Esophagus muscularis mucosa (tissue), 4 donors: ENCODE measurements around the gene SCFD2. TPM values are rescaled to one million over a fixed set of nuclear protein-coding genes. Genes with fewer than 3 reads are reported as not detected.

Source experiments
- DNase-seq: peaks from one replicate; pipeline ENCODE4 v3.0.0-alpha.2; 2017; ENCODE audit errors: extremely low spot score
- H3K27ac ChIP-seq, 4 donors: fragments of 200-600 bp; sonication (generic); replicated peaks in 1 of 4; 1 replicate in 3 of 4; 2 replicates in 1 of 4; pipeline ENCODE4 v1.5.1; 2016 to 2019; ENCODE audit warnings: mild to moderate bottlenecking in 1 of 4
- H3K27me3 ChIP-seq, 4 donors: fragments of 200-600 bp; sonication (generic); one replicate each; pipeline versions ENCODE4 v1.5.1 to v1.6.0; 2016 to 2019
- H3K36me3 ChIP-seq, 4 donors: fragments of 200-600 bp; sonication (generic); one replicate each; pipeline ENCODE4 v1.5.1; 2016 to 2019
- H3K4me1 ChIP-seq, 4 donors: fragments of 200-600 bp; sonication (generic); one replicate each; pipeline ENCODE4 v1.5.1; 2016 to 2019
- H3K4me3 ChIP-seq, 4 donors: fragments of 200-600 bp; sonication (generic); 1 replicate in 2 of 4; 2 replicates in 2 of 4; pipeline ENCODE4 v1.5.1; 2016 to 2019; ENCODE audit warnings: mild to moderate bottlenecking in 4 of 4, moderate library complexity in 1 of 4
- H3K9me3 ChIP-seq, 4 donors: fragments of 200-600 bp; sonication (generic); 1 replicate in 3 of 4; 2 replicates in 1 of 4; pipeline ENCODE4 v1.5.1; 2016 to 2019
- EP300 ChIP-seq: sonication (generic); formaldehyde crosslinking; IDR thresholded peaks from one replicate; pipeline ENCODE4 v1.6.1; 2017; ENCODE audit warnings: antibody characterized with exemption
- POLR2A ChIP-seq: fragments of 450-650 bp; IDR thresholded peaks from one replicate; pipeline ENCODE4 v1.6.1; 2017; ENCODE audit warnings: antibody characterized with exemption, moderate library complexity, mild to moderate bottlenecking, low read depth
- POLR2AphosphoS5 ChIP-seq, 2 donors: sonication (generic); formaldehyde crosslinking; IDR thresholded peaks; one replicate each; pipeline ENCODE4 v1.6.1; 2017; ENCODE audit warnings: antibody characterized with exemption in 2 of 2
- WGBS: methylation state at CpG from one replicate; pipeline ENCODE4 v1.1.5; 2018; 5-methylcytosine and 5-hydroxymethylcytosine counted together
- intact Hi-C: fragments of 100-400 bp; cut with DNase I; formaldehyde crosslinking; loops from one replicate; pipeline ENCODE4 v1.15.1; 2023
- total RNA-seq, 4 donors: library from RNA; depleted of rRNA; stranded (reverse); fragments of >200 nt; gene quantifications; one replicate each; pipeline versions ENCODE4 v1.1.0 to v1.2.1, GENCODE V29; 2016
- TF ChIP-seq, protein P1 (sequence below), 3 experiments: fragments of 200-600 bp in 2 of 3; fragments of 450-650 bp in 1 of 3; sonication (generic) in 2 of 3; IDR thresholded peaks; one replicate each; pipeline ENCODE4 v1.5.1; 2017 to 2019; ENCODE audit warnings: antibody characterized with exemption in 3 of 3, mild to moderate bottlenecking in 2 of 3, moderate library complexity in 1 of 3

The SCFD2 gene
- total RNA-seq, 4 donors from 2014 or later: 10.0 to 15.7 (median 12.7) TPM

DNA sequence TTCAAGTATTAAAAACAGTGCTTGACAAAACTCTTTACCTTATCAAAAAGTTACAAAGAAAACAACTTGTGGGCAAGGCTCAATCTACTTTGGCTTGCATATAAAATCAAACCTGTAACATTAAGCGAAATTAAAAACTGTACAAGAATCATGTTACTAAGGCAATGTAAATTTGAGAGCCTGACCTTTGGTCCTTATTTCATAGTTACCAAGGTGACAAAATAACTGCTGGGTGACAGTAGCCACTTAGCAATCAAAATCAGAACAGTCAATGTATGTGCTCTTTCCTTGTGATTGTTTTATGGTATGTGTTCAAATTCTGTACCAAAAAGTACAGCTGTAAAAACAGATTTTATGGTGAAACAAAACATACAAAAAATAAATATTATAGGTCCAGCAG lies 299.7 kb downstream of the SCFD2 start:
- H3K27me3 ChIP-seq: no peaks in the 10 kb centered on the region
- no peaks in the 10 kb centered on the region for H3K4me1 ChIP-seq
- no peak overlapping the region for H3K4me3 ChIP-seq
- H3K36me3 ChIP-seq: no peaks in the 10 kb centered on the region
- no peaks in the 10 kb centered on the region for H3K9me3 ChIP-seq
- intact Hi-C loops: no loop called here
- DNase-seq: no peak
- 100% methylated on average over 1 of the region's 1 CpG for WGBS
- TF ChIP-seq POLR2AphosphoS5 (IDR thresholded peaks at IDR 0.05) (no peak), POLR2A (no peak), EP300 (no peak)
- TF ChIP-seq, protein P1, sequence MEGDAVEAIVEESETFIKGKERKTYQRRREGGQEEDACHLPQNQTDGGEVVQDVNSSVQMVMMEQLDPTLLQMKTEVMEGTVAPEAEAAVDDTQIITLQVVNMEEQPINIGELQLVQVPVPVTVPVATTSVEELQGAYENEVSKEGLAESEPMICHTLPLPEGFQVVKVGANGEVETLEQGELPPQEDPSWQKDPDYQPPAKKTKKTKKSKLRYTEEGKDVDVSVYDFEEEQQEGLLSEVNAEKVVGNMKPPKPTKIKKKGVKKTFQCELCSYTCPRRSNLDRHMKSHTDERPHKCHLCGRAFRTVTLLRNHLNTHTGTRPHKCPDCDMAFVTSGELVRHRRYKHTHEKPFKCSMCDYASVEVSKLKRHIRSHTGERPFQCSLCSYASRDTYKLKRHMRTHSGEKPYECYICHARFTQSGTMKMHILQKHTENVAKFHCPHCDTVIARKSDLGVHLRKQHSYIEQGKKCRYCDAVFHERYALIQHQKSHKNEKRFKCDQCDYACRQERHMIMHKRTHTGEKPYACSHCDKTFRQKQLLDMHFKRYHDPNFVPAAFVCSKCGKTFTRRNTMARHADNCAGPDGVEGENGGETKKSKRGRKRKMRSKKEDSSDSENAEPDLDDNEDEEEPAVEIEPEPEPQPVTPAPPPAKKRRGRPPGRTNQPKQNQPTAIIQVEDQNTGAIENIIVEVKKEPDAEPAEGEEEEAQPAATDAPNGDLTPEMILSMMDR (IDR thresholded peaks at IDR 0.05): no peak
- no peak overlapping the region for H3K27ac ChIP-seq

DNA sequence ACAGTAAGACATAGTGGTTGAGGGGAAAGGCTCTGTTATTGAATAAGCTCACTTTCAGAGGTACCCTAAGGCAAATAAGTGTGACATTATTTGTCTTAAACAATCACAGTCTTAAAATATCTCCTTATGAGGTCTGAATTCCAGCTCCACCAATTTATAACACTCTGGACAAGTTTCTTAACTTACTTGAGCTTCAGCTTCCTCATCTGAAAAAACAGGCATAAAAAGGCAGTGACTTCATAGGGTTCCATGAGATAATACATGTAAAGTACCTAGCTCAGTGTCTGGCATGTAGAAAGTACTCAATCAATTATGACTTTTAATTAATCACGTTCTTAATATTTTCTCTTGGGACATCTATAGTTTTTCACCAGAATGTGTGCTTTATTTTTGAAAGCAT lies 301.3 kb downstream of the SCFD2 start:
- DNase-seq: no peak
- Histone ChIP-seq H3K4me3 (no peak overlapping the region), H3K36me3 (no peaks in the 10 kb centered on the region), H3K27me3 (no peaks in the 10 kb centered on the region), H3K9me3 (no peaks in the 10 kb centered on the region), H3K27ac (no peak overlapping the region), H3K4me1 (no peaks in the 10 kb centered on the region)
- TF ChIP-seq POLR2AphosphoS5 (IDR thresholded peaks at IDR 0.05) (no peak), EP300 (no peak), POLR2A (no peak)
- TF ChIP-seq, protein P1 (IDR thresholded peaks at IDR 0.05): no peak
- intact Hi-C loops: no loop called here
- 41% methylated on average over 1 of the region's 1 CpG for WGBS

DNA sequence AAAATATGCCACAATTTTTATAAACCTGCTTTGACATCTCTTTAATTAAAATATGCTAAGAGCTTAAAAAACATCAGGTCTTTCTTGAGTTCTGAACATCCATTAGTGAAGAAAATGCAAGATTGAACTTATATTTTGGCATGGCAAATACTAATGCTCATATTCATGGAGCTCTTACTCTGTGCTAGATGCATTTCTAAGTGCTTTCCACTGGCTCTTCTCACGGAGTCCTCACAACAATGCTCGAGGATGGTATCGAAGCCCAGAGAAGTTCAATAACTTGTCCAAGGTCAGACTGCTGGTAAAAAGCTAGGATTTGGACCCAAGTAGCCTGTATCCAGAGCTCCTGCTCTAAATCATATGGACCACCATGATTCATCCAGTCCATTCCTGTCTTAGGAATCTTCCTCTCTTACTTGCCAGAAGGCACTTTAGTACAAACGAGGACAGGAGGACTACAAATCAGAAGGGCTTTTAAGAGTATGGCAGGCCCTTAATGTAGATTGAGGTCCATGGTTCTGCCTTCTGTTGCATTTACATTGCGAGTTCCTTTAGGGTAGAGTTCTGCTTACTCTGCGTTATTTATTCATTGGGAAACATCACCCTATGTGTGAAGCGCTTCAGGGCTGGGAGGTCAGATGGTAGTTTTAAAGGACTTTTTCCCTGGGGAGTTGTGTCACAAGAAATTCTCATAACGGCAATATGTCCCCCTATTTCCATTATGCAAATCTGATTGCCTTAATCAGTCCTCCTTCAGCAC lies 304.6 kb downstream of the SCFD2 start:
- no peaks in the 10 kb centered on the region for H3K36me3 ChIP-seq
- no peak for DNase-seq
- intact Hi-C loops: no loop called here
- H3K4me1 ChIP-seq: no peaks in the 10 kb centered on the region
- no peaks in the 10 kb centered on the region for H3K27me3 ChIP-seq
- WGBS: 100% methylated on average over 8 of the region's 8 CpGs
- TF ChIP-seq, protein P1 (IDR thresholded peaks at IDR 0.05): no peak
- no peak for TF ChIP-seq EP300
- no peak for TF ChIP-seq POLR2A
- no peak for TF ChIP-seq POLR2AphosphoS5 (IDR thresholded peaks at IDR 0.05)
- H3K9me3 ChIP-seq: no peaks in the 10 kb centered on the region
- no peak overlapping the region for H3K4me3 ChIP-seq
- no peak overlapping the region for H3K27ac ChIP-seq

DNA sequence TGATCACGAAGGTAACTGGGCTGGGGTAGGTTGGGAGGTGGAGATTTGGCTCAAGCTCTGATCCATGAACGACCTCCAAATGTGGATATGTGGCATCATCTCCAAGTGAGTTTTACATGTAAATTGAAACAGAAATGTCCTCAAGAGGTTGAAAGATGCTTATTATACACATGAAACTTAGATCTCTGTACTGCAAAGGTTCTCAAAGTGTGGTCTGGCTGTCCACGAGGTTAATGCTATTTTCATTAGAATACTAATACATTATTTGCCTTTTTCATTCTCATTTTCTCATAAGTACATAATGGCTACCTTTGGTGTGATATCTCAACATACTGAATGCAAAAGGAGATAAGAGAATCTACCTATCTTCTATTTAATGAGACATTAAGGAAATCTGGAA lies 305.6 kb downstream of the SCFD2 start:
- H3K27me3 ChIP-seq: no peaks in the 10 kb centered on the region
- H3K36me3 ChIP-seq: no peaks in the 10 kb centered on the region
- 69% methylated on average over 3 of the region's 3 CpGs for WGBS
- peaks cover 0 to 2% (median 0%) of the 10 kb centered on the region in 4 donors for H3K4me1 ChIP-seq
- H3K27ac ChIP-seq: no peak overlapping the region
- no peak overlapping the region for H3K4me3 ChIP-seq
- intact Hi-C loops: no loop called here
- no peak for DNase-seq
- TF ChIP-seq, protein P1 (IDR thresholded peaks at IDR 0.05): no peak
- no peak for TF ChIP-seq POLR2AphosphoS5 (IDR thresholded peaks at IDR 0.05)
- H3K9me3 ChIP-seq: no peaks in the 10 kb centered on the region

DNA sequence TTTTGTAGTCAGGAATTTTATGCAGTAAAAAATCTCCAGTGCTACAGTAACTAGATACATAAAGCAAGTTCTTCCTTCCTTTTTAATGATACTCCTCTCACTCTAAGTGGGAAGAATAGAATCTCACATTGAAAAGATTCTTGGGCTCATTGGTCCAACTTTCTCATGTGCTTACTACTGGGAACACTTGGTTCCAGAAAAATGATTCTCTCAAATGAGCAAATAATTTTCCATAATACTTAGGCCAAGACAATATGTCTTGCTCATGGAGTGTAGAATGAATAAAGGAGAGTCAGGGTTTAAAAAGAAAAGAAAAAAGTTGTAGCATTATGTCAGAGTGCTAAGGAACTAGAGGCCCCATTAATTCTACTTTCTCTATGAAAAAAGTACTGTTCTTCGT lies 306.0 kb downstream of the SCFD2 start:
- no peak overlapping the region for H3K27ac ChIP-seq
- no peak for DNase-seq
- intact Hi-C loops: no loop called here

More for the DNA sequence above, 306.0 kb downstream of the SCFD2 start:
- 86% methylated on average over 1 of the region's 1 CpG for WGBS
- Histone ChIP-seq H3K9me3 (no peaks in the 10 kb centered on the region), H3K4me1 (peaks cover 0 to 6% (median 0%) of the 10 kb centered on the region in 4 donors), H3K36me3 (no peaks in the 10 kb centered on the region), H3K27me3 (no peaks in the 10 kb centered on the region), H3K4me3 (no peak overlapping the region)
- TF ChIP-seq POLR2AphosphoS5 (IDR thresholded peaks at IDR 0.05): no peak
- TF ChIP-seq EP300: no peak
- TF ChIP-seq POLR2A: no peak
- TF ChIP-seq, protein P1 (IDR thresholded peaks at IDR 0.05): no peak
